Gastrocnemius medialis (tissue), 4 donors: ENCODE data around the gene RPL6.

ENCODE experiments used
- CTCF ChIP-seq, 5 experiments: fragments of 450-650 bp in 3 of 5; fragments of 200-600 bp in 2 of 5; sonication (generic) in 2 of 5; IDR thresholded peaks in 4 of 5; conservative IDR thresholded peaks in 1 of 5; 1 replicate in 4 of 5; 2 replicates in 1 of 5; pipeline ENCODE4 v1.5.1; 2016 to 2019; ENCODE audit warnings: antibody characterized with exemption in 5 of 5, mild to moderate bottlenecking in 3 of 5, moderate library complexity in 3 of 5
- POLR2A ChIP-seq, 2 donors: fragments of 450-650 bp; IDR thresholded peaks; one replicate each; pipeline ENCODE4 v1.6.1; 2017; ENCODE audit warnings: antibody characterized with exemption in 2 of 2, mild to moderate bottlenecking in 2 of 2, moderate library complexity in 2 of 2

- TF ChIP-seq CTCF (IDR thresholded peaks at IDR 0.05 in 4 of 5, conservative IDR thresholded peaks at IDR 0.05 in 1 of 5), result no peak
- no peak for TF ChIP-seq POLR2A (IDR thresholded peaks at IDR 0.05)
Measured at GRCh38 chr12:112424126-112424525, 14.7 kb upstream of the RPL6 start.
